Ishikawa (cell line): ENCODE measurements around the gene ZNF785.

Experiments used
- CEBPB ChIP-seq: IDR thresholded peaks from 2 replicates; pipeline ENCODE4 v1.6.1; 2012
- CREB1 ChIP-seq: IDR thresholded peaks from 2 replicates; pipeline ENCODE4 v1.6.1; 2012; ENCODE audit warnings: low read depth
- EGR1 ChIP-seq: IDR thresholded peaks from 2 replicates; pipeline ENCODE4 v1.6.1; 2012
- EP300 ChIP-seq: IDR thresholded peaks from 2 replicates; pipeline ENCODE4 v1.6.1; 2012; ENCODE audit warnings: borderline replicate concordance
- FOXM1 ChIP-seq: IDR thresholded peaks from 2 replicates; pipeline ENCODE4 v1.6.1; 2012; ENCODE audit warnings: low read depth, borderline replicate concordance
- MAX ChIP-seq: IDR thresholded peaks from 2 replicates; pipeline ENCODE4 v1.6.1; 2012
- NFIC ChIP-seq: IDR thresholded peaks from 2 replicates; pipeline ENCODE4 v1.6.1; 2012
- RAD21 ChIP-seq: IDR thresholded peaks from 2 replicates; pipeline ENCODE4 v1.6.1; 2012; ENCODE audit warnings: low read depth
- REST ChIP-seq: IDR thresholded peaks from 2 replicates; pipeline ENCODE4 v1.6.1; 2012; ENCODE audit warnings: low read depth, mild to moderate bottlenecking
- TAF1 ChIP-seq: IDR thresholded peaks from 2 replicates; pipeline ENCODE4 v1.6.1; 2012; ENCODE audit warnings: low read depth, mild to moderate bottlenecking
- TCF12 ChIP-seq: IDR thresholded peaks from 2 replicates; pipeline ENCODE4 v1.6.1; 2012; ENCODE audit warnings: low read depth
- TEAD4 ChIP-seq: IDR thresholded peaks from 2 replicates; pipeline ENCODE4 v1.6.1; 2012
- USF1 ChIP-seq: IDR thresholded peaks from 2 replicates; pipeline ENCODE4 v1.6.1; 2012
- YY1 ChIP-seq: IDR thresholded peaks from 2 replicates; pipeline ENCODE4 v1.6.1; 2012; ENCODE audit warnings: low read depth
- ZBTB7A ChIP-seq: IDR thresholded peaks from 2 replicates; pipeline ENCODE4 v1.6.1; 2012; ENCODE audit warnings: low read depth

The ZNF785 gene

GRCh38 chr16:30592871-30593270 lies 7.4 kb upstream of the ZNF785 start:
- no peak for TF ChIP-seq NFIC
- no peak for TF ChIP-seq TAF1
- no peak for TF ChIP-seq USF1
- no peak for TF ChIP-seq CREB1
- TF ChIP-seq RAD21 = no peak
- TF ChIP-seq EP300 = no peak
- TF ChIP-seq YY1 = no peak
- TF ChIP-seq EGR1 = no peak
- TF ChIP-seq TCF12 = no peak
- no peak for TF ChIP-seq FOXM1
- no peak for TF ChIP-seq ZBTB7A
- no peak for TF ChIP-seq MAX
- TF ChIP-seq TEAD4 = no peak
- no peak for TF ChIP-seq CEBPB
- TF ChIP-seq REST = no peak

- TF ChIP-seq TAF1 (no peak), CEBPB (no peak), USF1 (no peak), TEAD4 (no peak), MAX (no peak), EP300 (no peak), ZBTB7A (no peak), REST (no peak), TCF12 (no peak), RAD21 (no peak)
Observed at GRCh38 chr16:30588651-30589050, 3.2 kb upstream of the ZNF785 start.

GRCh38 chr16:30585022-30585399 lies 486 bp downstream of the ZNF785 start:
- TF ChIP-seq TCF12 (no peak), NFIC (no peak)

GRCh38 chr16:30582611-30583340 lies 2.7 kb downstream of the ZNF785 start:
- no peak for TF ChIP-seq CEBPB

GRCh38 chr16:30581457-30581856 lies 4.0 kb downstream of the ZNF785 start:
- no peak for TF ChIP-seq YY1
- no peak for TF ChIP-seq TEAD4

GRCh38 chr16:30574678-30575077 lies 10.8 kb downstream of the ZNF785 start:
- TF ChIP-seq TEAD4 (no peak), ZBTB7A (no peak), EP300 (no peak), MAX (no peak), EGR1 (no peak), TCF12 (no peak), REST (no peak), YY1 (no peak), TAF1 (no peak), USF1 (no peak), FOXM1 (no peak), CEBPB (no peak)
